Neural cell (in vitro differentiated cells): ENCODE data around the gene DENND5B. TPM values are rescaled to one million over a fixed set of nuclear protein-coding genes. Genes with fewer than 3 reads are reported as not detected.

Source experiments
- H2AFZ ChIP-seq: fragments of 200-600, 300-800 bp; sonication (generic), shearing (Covaris generic); 2 replicates; pipeline ENCODE4 v1.6.0; 2014; ENCODE audit warnings: low read depth, mild to moderate bottlenecking, antibody characterized with exemption, low read length, moderate library complexity
- H3F3A ChIP-seq: fragments of 200-600 bp; shearing (Covaris generic); 2 replicates; pipeline ENCODE4 v1.6.1; 2016; ENCODE audit warnings: mild to moderate bottlenecking, moderate library complexity, mixed read lengths, antibody characterized with exemption, low read length; ENCODE audit not compliant: insufficient read depth, poor library complexity, severe bottlenecking
- H3K27ac ChIP-seq: fragments of 200-600, 300-800 bp; sonication (generic), shearing (Covaris generic); 2 replicates; pipeline ENCODE4 v1.5.1; 2014; ENCODE audit warnings: mild to moderate bottlenecking, low read length, moderate library complexity
- H3K27me3 ChIP-seq: fragments of 300-800, 200-600 bp; sonication (generic), shearing (Covaris generic); 2 replicates; pipeline ENCODE4 v1.6.0; 2014; ENCODE audit warnings: mild to moderate bottlenecking, low read depth, low read length, moderate library complexity; ENCODE audit not compliant: insufficient read depth
- H3K36me3 ChIP-seq: fragments of 300-800, 200-600 bp; sonication (generic), shearing (Covaris generic); 2 replicates; pipeline ENCODE4 v1.5.1; 2014; ENCODE audit warnings: mild to moderate bottlenecking, antibody characterized with exemption, low read length, moderate library complexity; ENCODE audit not compliant: insufficient read depth
- H3K4me2 ChIP-seq: fragments of 300-800, 200-600 bp; sonication (generic), shearing (Covaris generic); 2 replicates; pipeline ENCODE4 v1.6.0; 2014; ENCODE audit warnings: mild to moderate bottlenecking, low read length
- H3K4me3 ChIP-seq: fragments of 300-800, 200-600 bp; sonication (generic), shearing (Covaris generic); 2 replicates; pipeline ENCODE4 v1.5.1; 2014; ENCODE audit warnings: mild to moderate bottlenecking, low read length, moderate library complexity
- H3K79me2 ChIP-seq: fragments of 200-600 bp; shearing (Covaris generic); replicated peaks from 2 replicates; pipeline ENCODE4 v1.6.0; 2014; ENCODE audit warnings: mild to moderate bottlenecking, low read length, moderate library complexity; ENCODE audit not compliant: insufficient read depth
- H3K9ac ChIP-seq: fragments of 300-800, 200-600 bp; sonication (generic), shearing (Covaris generic); 2 replicates; pipeline ENCODE4 v1.6.1; 2016; ENCODE audit warnings: mild to moderate bottlenecking, low read length, mixed read lengths
- H3K9me2 ChIP-seq: fragments of 200-600 bp; shearing (Covaris generic); 2 replicates; pipeline ENCODE4 v1.6.1; 2016; ENCODE audit warnings: mild to moderate bottlenecking, low read length, mixed read lengths; ENCODE audit not compliant: insufficient read depth
- H3K9me3 ChIP-seq: fragments of 200-600, 300-800 bp; sonication (generic), shearing (Covaris generic); 2 replicates; pipeline ENCODE4 v1.6.1; 2016; ENCODE audit warnings: mild to moderate bottlenecking, mixed run types, low read length, moderate library complexity, mixed read lengths
- H4K20me1 ChIP-seq: fragments of 200-600 bp; shearing (Covaris generic); 2 replicates; pipeline ENCODE4 v1.6.1; 2016; ENCODE audit warnings: mild to moderate bottlenecking, mixed run types; ENCODE audit not compliant: insufficient read depth
- CTCF ChIP-seq: fragments of 450-650 bp; IDR thresholded peaks from 2 replicates; pipeline ENCODE4 v1.5.1; 2014; ENCODE audit warnings: antibody characterized with exemption, mild to moderate bottlenecking, moderate library complexity; ENCODE audit not compliant: poor library complexity, severe bottlenecking
- EP300 ChIP-seq: fragments of 450-650 bp; conservative IDR thresholded peaks from 2 replicates; pipeline ENCODE4 v1.6.1; 2014; ENCODE audit warnings: antibody characterized with exemption, mild to moderate bottlenecking, moderate library complexity; ENCODE audit not compliant: poor library complexity, severe bottlenecking
- EZH2 ChIP-seq: fragments of 200-600, 300-800 bp; shearing (Covaris generic), sonication (generic); IDR thresholded peaks from 2 replicates; pipeline ENCODE4 v1.6.1; 2014; ENCODE audit warnings: antibody characterized with exemption, low read length, borderline replicate concordance, mild to moderate bottlenecking; ENCODE audit not compliant: insufficient read depth, poor library complexity, severe bottlenecking
- MXI1 ChIP-seq: fragments of 450-650 bp; conservative IDR thresholded peaks from 2 replicates; pipeline ENCODE4 v1.6.1; 2014; ENCODE audit warnings: antibody characterized with exemption, mild to moderate bottlenecking; ENCODE audit not compliant: poor library complexity, severe bottlenecking
- POLR2AphosphoS5 ChIP-seq: IDR thresholded peaks from 2 replicates; pipeline ENCODE4 v1.6.1; 2012
- RAD21 ChIP-seq: fragments of 450-650 bp; conservative IDR thresholded peaks from 2 replicates; pipeline ENCODE4 v1.6.1; 2014; ENCODE audit warnings: antibody characterized with exemption, mild to moderate bottlenecking, moderate library complexity
- REST ChIP-seq: IDR thresholded peaks from 2 replicates; pipeline ENCODE4 v1.6.1; 2012; ENCODE audit warnings: borderline replicate concordance
- SMC3 ChIP-seq: fragments of 450-650 bp; conservative IDR thresholded peaks from 2 replicates; pipeline ENCODE4 v1.6.1; 2014; ENCODE audit warnings: antibody characterized with exemption, mild to moderate bottlenecking, moderate library complexity; ENCODE audit not compliant: poor library complexity
- TAF1 ChIP-seq: IDR thresholded peaks from 2 replicates; pipeline ENCODE4 v1.6.1; 2012; ENCODE audit warnings: low read depth
- polyA plus RNA-seq: library from polyadenylated mRNA; depleted of rRNA; stranded (reverse); fragments of >200 nt; gene quantifications from 2 replicates; pipeline ENCODE4 v1.2.3, GENCODE V29; 2014

DENND5B gene
- polyA plus RNA-seq, 1 donor from 2014 or later: 23.8 TPM

GRCh38 chr12:31531893-31532292 lies 59.0 kb downstream of the DENND5B start:
- no peaks in the 10 kb centered on the region for H4K20me1 ChIP-seq

GRCh38 chr12:31528095-31528494 lies 62.8 kb downstream of the DENND5B start:
- Histone ChIP-seq H3K9me3 (no peaks in the 10 kb centered on the region), H3K9ac (no peak overlapping the region), H3K36me3 (no peaks in the 10 kb centered on the region), H3F3A (peaks cover 5% of the 10 kb centered on the region), H2AFZ (no peak overlapping the region), H3K27ac (no peak overlapping the region), H3K27me3 (no peaks in the 10 kb centered on the region), H4K20me1 (no peaks in the 10 kb centered on the region), H3K79me2 (peaks cover 64% of the 10 kb centered on the region), H3K4me2 (no peak overlapping the region), H3K9me2 (no peaks in the 10 kb centered on the region), H3K4me3 (no peak overlapping the region)
- TF ChIP-seq TAF1: no peak
- no peak for TF ChIP-seq EP300
- no peak for TF ChIP-seq EZH2
- no peak for TF ChIP-seq RAD21
- TF ChIP-seq POLR2AphosphoS5: no peak
- no peak for TF ChIP-seq SMC3
- no peak for TF ChIP-seq MXI1
- TF ChIP-seq CTCF: no peak

More at GRCh38 chr12:31531893-31532292, 59.0 kb downstream of the DENND5B start:
- Histone ChIP-seq H3F3A (no peaks in the 10 kb centered on the region), H3K4me2 (no peak overlapping the region), H3K79me2 (peaks cover 68% of the 10 kb centered on the region), H3K27me3 (no peaks in the 10 kb centered on the region), H3K9me2 (no peaks in the 10 kb centered on the region), H3K36me3 (no peaks in the 10 kb centered on the region), H2AFZ (no peak overlapping the region), H3K4me3 (no peak overlapping the region), H3K27ac (no peak overlapping the region), H3K9me3 (no peaks in the 10 kb centered on the region), H3K9ac (no peak overlapping the region)
- TF ChIP-seq MXI1: no peak
- no peak for TF ChIP-seq CTCF
- no peak for TF ChIP-seq RAD21
- no peak for TF ChIP-seq TAF1
- no peak for TF ChIP-seq SMC3
- no peak for TF ChIP-seq EZH2
- TF ChIP-seq POLR2AphosphoS5: no peak
- no peak for TF ChIP-seq REST
- TF ChIP-seq EP300: no peak
